HEK293 (cell line): Measurements from ENCODE around the gene GET3.

Experiments
- GLI2 ChIP-seq: fragments of 450-650 bp; formaldehyde crosslinking; IDR thresholded peaks from 2 replicates; pipeline ENCODE4; 2017; ENCODE audit warnings: missing biosample characterization, missing genetic modification characterization, low read depth, borderline replicate concordance
- MZF1 ChIP-seq: fragments of 450-650 bp; formaldehyde crosslinking; IDR thresholded peaks from 2 replicates; pipeline ENCODE4 v1.5.1; 2017; ENCODE audit warnings: missing biosample characterization, missing genetic modification characterization, borderline replicate concordance
- OSR2 ChIP-seq: fragments of 450-650 bp; formaldehyde crosslinking; IDR thresholded peaks from 2 replicates; pipeline ENCODE4 v1.5.1; 2016; ENCODE audit warnings: missing biosample characterization, missing genetic modification characterization
- OVOL3 ChIP-seq: fragments of 450-650 bp; formaldehyde crosslinking; IDR thresholded peaks from 2 replicates; pipeline ENCODE4 v1.5.1; 2016; ENCODE audit warnings: missing biosample characterization, missing genetic modification characterization
- PRDM2 ChIP-seq: fragments of 450-650 bp; formaldehyde crosslinking; IDR thresholded peaks from 2 replicates; pipeline ENCODE4 v1.5.1; 2016; ENCODE audit warnings: missing biosample characterization, missing genetic modification characterization, borderline replicate concordance
- PRDM6 ChIP-seq: fragments of 450-650 bp; formaldehyde crosslinking; IDR thresholded peaks from 2 replicates; pipeline ENCODE4 v1.5.1; 2017; ENCODE audit warnings: missing biosample characterization, missing genetic modification characterization
- SALL2 ChIP-seq: fragments of 450-650 bp; formaldehyde crosslinking; IDR thresholded peaks from 2 replicates; pipeline ENCODE4 v1.5.0; 2017; ENCODE audit warnings: missing biosample characterization, mild to moderate bottlenecking, missing genetic modification characterization, borderline replicate concordance
- SETDB1 ChIP-seq: IDR thresholded peaks from one replicate; pipeline ENCODE4 v1.6.1; 2017; ENCODE audit warnings: mild to moderate bottlenecking, low read length, moderate library complexity, mixed read lengths; ENCODE audit not compliant: insufficient read length
- SP3 ChIP-seq: fragments of 450-650 bp; formaldehyde crosslinking; IDR thresholded peaks from 2 replicates; pipeline ENCODE4 v1.5.1; 2016; ENCODE audit warnings: missing biosample characterization, missing genetic modification characterization
- TCF7L2 ChIP-seq: IDR thresholded peaks from 2 replicates; pipeline ENCODE4 v1.6.1; 2011; ENCODE audit warnings: low read depth, mild to moderate bottlenecking, inconsistent platforms, low read length, moderate library complexity, borderline replicate concordance
- ZNF112 ChIP-seq: fragments of 450-650 bp; formaldehyde crosslinking; IDR thresholded peaks from 2 replicates; pipeline ENCODE4 v1.5.0; 2017; ENCODE audit warnings: missing biosample characterization, missing genetic modification characterization
- ZNF133 ChIP-seq: fragments of 450-650 bp; formaldehyde crosslinking; IDR thresholded peaks from 2 replicates; pipeline ENCODE4 v1.5.1; 2016; ENCODE audit warnings: missing biosample characterization, missing genetic modification characterization
- ZNF155 ChIP-seq: fragments of 450-650 bp; formaldehyde crosslinking; IDR thresholded peaks from 2 replicates; pipeline ENCODE4 v1.5.1; 2016; ENCODE audit warnings: missing biosample characterization, missing genetic modification characterization
- ZNF157 ChIP-seq: fragments of 450-650 bp; formaldehyde crosslinking; IDR thresholded peaks from 2 replicates; pipeline ENCODE4 v1.5.1; 2016; ENCODE audit warnings: missing biosample characterization, missing genetic modification characterization
- ZNF174 ChIP-seq: fragments of 450-650 bp; formaldehyde crosslinking; IDR thresholded peaks from 2 replicates; pipeline ENCODE4 v1.5.0; 2017; ENCODE audit warnings: missing biosample characterization, mild to moderate bottlenecking, missing genetic modification characterization
- ZNF175 ChIP-seq: fragments of 450-650 bp; formaldehyde crosslinking; IDR thresholded peaks from 2 replicates; pipeline ENCODE4 v1.5.1; 2016; ENCODE audit warnings: missing biosample characterization, missing genetic modification characterization
- ZNF26 ChIP-seq: fragments of 450-650 bp; formaldehyde crosslinking; IDR thresholded peaks from 2 replicates; pipeline ENCODE4 v1.5.1; 2016; ENCODE audit warnings: missing biosample characterization, missing genetic modification characterization
- ZNF274 ChIP-seq, 2 experiments: fragments of 200-500 bp in 1 of 2; fragments of 450-650 bp in 1 of 2; sonication (Bioruptor generic) in 1 of 2; formaldehyde crosslinking in 1 of 2; IDR thresholded peaks; 2 replicates each; pipeline versions ENCODE4 v1.5.1 to v1.6.1; 2014 to 2016; ENCODE audit warnings: borderline replicate concordance in 1 of 2, inconsistent platforms in 1 of 2, low read length in 1 of 2, missing biosample characterization in 1 of 2, missing genetic modification characterization in 1 of 2
- ZNF311 ChIP-seq: fragments of 450-650 bp; formaldehyde crosslinking; IDR thresholded peaks from 2 replicates; pipeline ENCODE4 v1.5.1; 2017; ENCODE audit warnings: missing biosample characterization, missing genetic modification characterization, borderline replicate concordance
- ZNF366 ChIP-seq: fragments of 450-650 bp; formaldehyde crosslinking; conservative IDR thresholded peaks from 2 replicates; pipeline ENCODE4 v1.5.1; 2016; ENCODE audit warnings: missing biosample characterization, missing genetic modification characterization
- ZNF449 ChIP-seq: fragments of 450-650 bp; formaldehyde crosslinking; IDR thresholded peaks from 2 replicates; pipeline ENCODE4 v1.5.1; 2017; ENCODE audit warnings: missing biosample characterization, mild to moderate bottlenecking, missing genetic modification characterization, moderate library complexity
- ZNF48 ChIP-seq: fragments of 450-650 bp; formaldehyde crosslinking; IDR thresholded peaks from 2 replicates; pipeline ENCODE4 v1.5.1; 2016; ENCODE audit warnings: missing biosample characterization, missing genetic modification characterization
- ZNF501 ChIP-seq: fragments of 450-650 bp; formaldehyde crosslinking; IDR thresholded peaks from 2 replicates; pipeline ENCODE4 v1.5.1; 2016; ENCODE audit warnings: missing biosample characterization, missing genetic modification characterization
- ZNF548 ChIP-seq: fragments of 450-650 bp; formaldehyde crosslinking; IDR thresholded peaks from 2 replicates; pipeline ENCODE4 v1.5.1; 2016; ENCODE audit warnings: missing biosample characterization, missing genetic modification characterization
- ZNF560 ChIP-seq: fragments of 450-650 bp; formaldehyde crosslinking; IDR thresholded peaks from 2 replicates; pipeline ENCODE4 v1.5.1; 2017; ENCODE audit warnings: missing biosample characterization, missing genetic modification characterization, borderline replicate concordance
- ZNF707 ChIP-seq: fragments of 450-650 bp; formaldehyde crosslinking; IDR thresholded peaks from 2 replicates; pipeline ENCODE4 v1.5.1; 2016; ENCODE audit warnings: missing biosample characterization, missing genetic modification characterization
- ZNF792 ChIP-seq: fragments of 450-650 bp; formaldehyde crosslinking; IDR thresholded peaks from 2 replicates; pipeline ENCODE4 v1.5.1; 2016; ENCODE audit warnings: missing biosample characterization, missing genetic modification characterization

Gene GET3

GRCh38 chr19:12696366-12697335 lies 40.6 kb upstream of the GET3 start, which contains the start of gene FBXW9 (continued):
- TF ChIP-seq ZNF26 (tag by site-specific recombination) (no peak), SALL2 (tag by site-specific recombination) (no peak), ZNF501 (tag by site-specific recombination) (peak; percentile 82; the same call in 1 of the 2 replicates), OVOL3 (tag by site-specific recombination) (no peak; the same call in 1 of the 2 replicates), ZNF311 (tag by site-specific recombination) (no peak), ZNF48 (tag by site-specific recombination) (no peak), PRDM2 (no peak), ZNF449 (tag by site-specific recombination) (0 out of 2 replicates have a peak, but pooled peaks have one; percentile 22), ZNF274 (IDR thresholded peaks at IDR 0.05; ENCODE audit: low read length) (no peak), ZNF274 (tag by site-specific recombination; IDR thresholded peaks at IDR 0.05; ENCODE audit: borderline replicate concordance) (no peak), OSR2 (tag by site-specific recombination) (no peak), PRDM6 (tag by site-specific recombination) (no peak), ZNF366 (tag by site-specific recombination) (no peak), ZNF707 (tag by site-specific recombination) (no peak), ZNF792 (tag by site-specific recombination) (no peak), TCF7L2 (no peak), ZNF133 (tag by site-specific recombination) (no peak), SP3 (tag by site-specific recombination) (peak; percentile 55; the same call in 1 of the 2 replicates), GLI2 (tag by site-specific recombination) (no peak), SETDB1 (no peak), ZNF560 (tag by site-specific recombination) (no peak), ZNF175 (tag by site-specific recombination) (no peak), ZNF112 (tag by site-specific recombination) (no peak), ZNF155 (tag by site-specific recombination) (no peak), ZNF548 (tag by site-specific recombination) (no peak), ZNF174 (tag by site-specific recombination) (no peak), ZNF157 (tag by site-specific recombination) (no peak), MZF1 (tag by site-specific recombination) (no peak)
